RWPE2 (cell line): ENCODE measurements around the gene RIC1.

ENCODE experiments used
- ATAC-seq: fragments of 200-7000 bp; cut with Tn5 transposase; 3 replicates; pipeline ENCODE4 v1.9.1; 2021; ENCODE audit warnings: low read depth
- DNase-seq: peaks from one replicate; pipeline ENCODE4 v3.0.0-alpha.2; 2020; ENCODE audit warnings: low spot score
- H3K27ac ChIP-seq: fragments of 450-650 bp; 2 replicates; pipeline ENCODE4 v1.5.1; 2017; ENCODE audit warnings: mild to moderate bottlenecking; ENCODE audit not compliant: poor library complexity, severe bottlenecking
- H3K27me3 ChIP-seq: fragments of 250-450 bp; sonication (Bioruptor Pico); 2 replicates; pipeline ENCODE4 v1.5.1; 2021; ENCODE audit warnings: mild to moderate bottlenecking, moderate library complexity; ENCODE audit not compliant: insufficient read depth, poor library complexity, severe bottlenecking
- H3K36me3 ChIP-seq: fragments of 250-450 bp; sonication (Bioruptor Pico); 2 replicates; pipeline ENCODE4 v1.5.1; 2020; ENCODE audit warnings: low read depth, mild to moderate bottlenecking, moderate library complexity
- H3K4me1 ChIP-seq: fragments of 250-450 bp; sonication (Bioruptor Pico); 2 replicates; pipeline ENCODE4 v1.5.1; 2021; ENCODE audit warnings: mild to moderate bottlenecking, moderate library complexity; ENCODE audit not compliant: insufficient read depth, poor library complexity, severe bottlenecking
- H3K4me3 ChIP-seq: fragments of 250-450 bp; sonication (Bioruptor Pico); 2 replicates; pipeline ENCODE4 v1.5.1; 2021; ENCODE audit warnings: mild to moderate bottlenecking, moderate library complexity; ENCODE audit not compliant: severe bottlenecking
- H3K9me3 ChIP-seq: fragments of 250-450 bp; sonication (Bioruptor Pico); 2 replicates; pipeline ENCODE4 v1.5.1; 2021; ENCODE audit warnings: mild to moderate bottlenecking, moderate library complexity; ENCODE audit not compliant: severe bottlenecking
- TF ChIP-seq, protein P1 (sequence below): fragments of 450-650 bp; IDR thresholded peaks from one replicate; pipeline ENCODE4 v1.5.1; 2017; ENCODE audit warnings: mild to moderate bottlenecking, moderate library complexity; ENCODE audit not compliant: poor library complexity, severe bottlenecking

Gene RIC1

DNA sequence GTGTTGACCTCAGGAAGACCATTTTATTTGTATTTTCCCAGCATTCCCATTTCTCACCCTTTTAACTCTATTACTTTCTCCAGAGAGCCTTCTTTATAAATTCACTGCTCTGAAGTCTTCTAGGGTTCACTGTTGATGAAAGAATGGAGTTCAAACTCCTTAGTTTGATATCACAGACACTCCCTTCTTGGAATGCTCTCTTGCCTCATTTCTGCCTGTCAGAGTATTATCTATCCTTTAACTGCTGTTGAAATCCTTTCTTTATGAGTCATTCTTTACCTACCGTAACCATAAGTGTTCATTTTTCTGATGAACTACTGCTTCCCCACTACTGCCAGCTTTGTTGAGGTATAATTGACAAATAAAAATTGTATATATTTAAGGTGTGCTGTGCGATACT lies 4.3 kb downstream of the RIC1 start:
- Histone ChIP-seq H3K27me3 (no peaks in the 10 kb centered on the region), H3K4me3 (no peak overlapping the region), H3K36me3 (peaks cover 7% of the 10 kb centered on the region; the same call in 1 of the 2 replicates), H3K9me3 (peaks cover 3% of the 10 kb centered on the region), H3K27ac (peak overlapping the region; percentile 33), H3K4me1 (peaks cover 27% of the 10 kb centered on the region)
- peak; percentile 43 for ATAC-seq
- TF ChIP-seq, protein P1, sequence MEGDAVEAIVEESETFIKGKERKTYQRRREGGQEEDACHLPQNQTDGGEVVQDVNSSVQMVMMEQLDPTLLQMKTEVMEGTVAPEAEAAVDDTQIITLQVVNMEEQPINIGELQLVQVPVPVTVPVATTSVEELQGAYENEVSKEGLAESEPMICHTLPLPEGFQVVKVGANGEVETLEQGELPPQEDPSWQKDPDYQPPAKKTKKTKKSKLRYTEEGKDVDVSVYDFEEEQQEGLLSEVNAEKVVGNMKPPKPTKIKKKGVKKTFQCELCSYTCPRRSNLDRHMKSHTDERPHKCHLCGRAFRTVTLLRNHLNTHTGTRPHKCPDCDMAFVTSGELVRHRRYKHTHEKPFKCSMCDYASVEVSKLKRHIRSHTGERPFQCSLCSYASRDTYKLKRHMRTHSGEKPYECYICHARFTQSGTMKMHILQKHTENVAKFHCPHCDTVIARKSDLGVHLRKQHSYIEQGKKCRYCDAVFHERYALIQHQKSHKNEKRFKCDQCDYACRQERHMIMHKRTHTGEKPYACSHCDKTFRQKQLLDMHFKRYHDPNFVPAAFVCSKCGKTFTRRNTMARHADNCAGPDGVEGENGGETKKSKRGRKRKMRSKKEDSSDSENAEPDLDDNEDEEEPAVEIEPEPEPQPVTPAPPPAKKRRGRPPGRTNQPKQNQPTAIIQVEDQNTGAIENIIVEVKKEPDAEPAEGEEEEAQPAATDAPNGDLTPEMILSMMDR, result no peak
- no peak for DNase-seq

DNA sequence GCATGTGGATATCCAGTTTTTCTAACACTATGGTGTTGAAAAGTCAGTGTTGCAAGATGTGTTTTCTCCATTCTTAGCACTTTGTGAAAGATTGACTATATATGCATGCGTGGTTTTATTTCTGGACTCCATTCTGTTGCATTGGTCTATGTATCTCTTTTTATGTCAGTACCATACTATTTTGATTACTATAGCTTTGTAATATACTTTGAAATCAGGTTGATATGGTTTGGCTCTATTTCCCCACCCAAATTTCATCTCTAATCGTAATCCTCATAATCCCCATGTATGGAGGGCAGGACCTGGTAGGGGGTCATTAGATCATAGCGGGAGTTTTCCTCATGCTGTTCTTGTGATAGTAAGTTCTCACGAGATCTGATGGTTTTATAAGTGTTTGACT lies 6.5 kb downstream of the RIC1 start:
- DNase-seq, result no peak
- peaks cover 10% of the 10 kb centered on the region; the same call in 1 of the 2 replicates for H3K36me3 ChIP-seq
- H3K4me3 ChIP-seq, result no peak overlapping the region
- peaks cover 27% of the 10 kb centered on the region for H3K4me1 ChIP-seq
- no peak overlapping the region for H3K27ac ChIP-seq
- TF ChIP-seq, protein P1, result no peak
- H3K9me3 ChIP-seq, result peaks cover 7% of the 10 kb centered on the region
- H3K27me3 ChIP-seq, result no peaks in the 10 kb centered on the region
- no peak for ATAC-seq

DNA sequence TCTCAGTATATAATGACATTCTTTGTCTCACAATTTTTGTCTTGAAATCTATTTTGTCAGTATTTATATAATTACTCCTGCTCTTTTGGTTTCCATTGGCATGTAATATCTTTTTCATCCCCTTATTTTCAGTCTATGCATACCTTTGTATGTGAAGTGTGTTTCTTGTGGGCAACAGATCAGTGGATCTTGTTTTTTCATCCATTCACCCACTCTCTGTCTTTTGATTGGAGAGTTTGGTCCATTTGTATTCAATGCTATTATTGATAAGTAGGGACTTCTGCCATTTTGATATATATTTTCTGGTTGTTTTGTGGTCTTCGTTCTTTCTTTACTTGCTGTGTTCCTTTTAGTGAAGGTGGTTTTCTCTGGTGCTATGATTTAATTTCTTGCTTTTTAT lies 10.9 kb downstream of the RIC1 start:
- Histone ChIP-seq H3K9me3 (peaks cover 7% of the 10 kb centered on the region), H3K4me3 (no peak overlapping the region), H3K27ac (no peak overlapping the region), H3K27me3 (no peaks in the 10 kb centered on the region), H3K36me3 (peaks cover 10% of the 10 kb centered on the region; the same call in 1 of the 2 replicates), H3K4me1 (peaks cover 14% of the 10 kb centered on the region)
- TF ChIP-seq, protein P1, result no peak
- ATAC-seq, result no peak
- no peak for DNase-seq

DNA sequence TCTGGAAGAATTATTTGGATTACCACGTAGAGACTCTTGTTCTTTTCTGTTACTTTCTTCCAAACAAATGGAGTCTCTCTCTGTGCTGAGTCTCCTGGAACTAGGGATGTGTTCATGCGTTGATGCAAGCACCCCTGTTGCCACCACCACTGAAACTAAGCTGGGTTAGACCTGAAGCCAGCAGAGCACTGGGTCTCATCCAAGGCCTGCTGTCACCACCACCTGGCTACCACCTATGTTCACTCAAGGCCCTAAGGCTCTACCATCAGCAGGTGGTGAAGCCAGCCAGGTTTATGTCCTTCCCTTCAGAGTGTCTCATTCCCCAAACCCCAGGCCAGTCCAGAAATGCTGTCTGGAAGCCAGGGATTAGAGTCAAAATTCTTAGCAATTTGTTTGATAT lies 13.3 kb downstream of the RIC1 start:
- Histone ChIP-seq H3K36me3 (0 out of 2 replicates have a peak, but pooled peaks cover 3% of the 10 kb centered on the region), H3K4me3 (no peak overlapping the region), H3K9me3 (peaks cover 7% of the 10 kb centered on the region), H3K4me1 (peaks cover 14% of the 10 kb centered on the region), H3K27ac (no peak overlapping the region), H3K27me3 (no peaks in the 10 kb centered on the region)
- TF ChIP-seq, protein P1, result no peak
- no peak for ATAC-seq
- DNase-seq, result no peak

DNA sequence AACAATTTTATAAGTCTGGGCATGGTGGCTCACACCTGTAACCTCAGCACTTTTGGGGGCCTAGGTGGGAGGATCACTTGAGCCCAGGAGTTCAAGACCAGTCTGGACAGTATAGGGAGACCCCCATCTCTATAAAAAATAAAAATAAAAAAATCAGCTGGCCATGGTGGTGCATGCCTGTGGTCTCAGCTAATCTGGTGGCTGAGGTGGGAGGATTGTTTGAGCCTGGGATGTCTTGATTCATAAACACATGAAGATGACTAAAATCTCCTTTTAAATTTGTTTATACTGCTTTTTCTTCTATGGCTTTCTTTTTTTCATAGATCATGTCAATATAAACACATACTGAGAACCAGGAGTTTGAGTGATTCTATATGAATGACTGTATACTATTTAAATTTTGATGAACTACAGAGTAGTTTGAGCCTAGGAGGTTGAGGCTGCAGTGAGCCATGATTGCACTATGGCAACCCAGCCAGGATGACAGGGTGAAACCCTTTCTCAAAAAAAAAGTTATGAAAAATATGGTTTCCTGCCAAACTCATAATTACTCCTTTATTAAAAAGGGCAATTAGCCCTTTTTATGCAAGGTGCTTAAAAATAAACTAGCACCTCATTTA lies 14.2 kb downstream of the RIC1 start:
- Histone ChIP-seq H3K9me3 (peaks cover 4% of the 10 kb centered on the region), H3K27ac (no peak overlapping the region), H3K27me3 (no peaks in the 10 kb centered on the region), H3K4me3 (no peak overlapping the region), H3K36me3 (0 out of 2 replicates have a peak, but pooled peaks cover 3% of the 10 kb centered on the region), H3K4me1 (peaks cover 14% of the 10 kb centered on the region)
- ATAC-seq (no peak), DNase-seq (no peak)
- TF ChIP-seq, protein P1, result no peak
